HL-60 (cell line): ENCODE measurements around the gene PLEKHB2.

Experiments
- TF ChIP-seq, protein P1 (sequence below): IDR thresholded peaks from 2 replicates; pipeline ENCODE4 v1.6.1; 2012; ENCODE audit warnings: low read depth; ENCODE audit not compliant: insufficient replicate concordance
- TF ChIP-seq, protein P2 (sequence below): IDR thresholded peaks from one replicate; pipeline ENCODE4 v1.5.1; 2011; ENCODE audit warnings: low read length, control low read depth, inconsistent platforms; ENCODE audit not compliant: insufficient read depth

DNA sequence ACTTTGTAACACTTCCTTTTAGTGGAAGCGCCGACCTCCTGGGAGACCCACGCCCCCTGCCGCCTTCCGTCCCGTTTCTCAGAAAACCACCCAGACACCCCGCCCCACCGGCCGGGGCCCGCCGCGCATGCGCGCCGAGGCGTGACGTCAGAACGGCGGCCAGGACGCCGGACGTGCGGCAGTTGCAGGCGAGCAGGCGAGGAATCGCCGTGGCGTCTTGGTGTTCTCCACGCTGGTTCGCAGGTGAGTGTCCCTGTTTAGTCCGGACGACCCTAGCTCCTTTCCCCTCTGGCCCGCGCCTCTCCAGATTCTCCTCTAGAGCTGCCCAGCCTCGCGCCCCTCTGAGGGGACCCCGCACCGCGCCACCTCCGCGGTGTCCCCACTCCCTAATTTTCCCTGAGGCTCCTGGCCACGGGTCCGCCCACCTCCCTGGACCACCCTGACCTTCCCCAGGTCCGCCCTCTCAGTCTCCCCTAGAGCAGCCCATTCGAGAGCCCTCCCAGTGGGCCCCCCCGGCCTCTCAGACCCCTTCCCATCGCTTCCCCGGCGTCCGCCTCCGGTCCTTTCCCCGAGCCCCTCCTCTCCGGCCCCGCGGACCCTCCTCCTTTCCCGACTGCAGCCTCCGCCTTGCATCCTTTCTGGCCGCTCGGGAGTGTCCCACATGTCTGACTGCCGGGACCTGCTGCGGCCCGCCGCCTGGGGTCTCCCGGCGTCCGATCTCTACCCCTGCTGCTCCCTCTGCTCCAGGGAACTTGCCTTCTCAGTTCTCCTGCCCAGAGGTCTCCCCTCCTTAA, at the start of gene PLEKHB2:
- TF ChIP-seq, protein P1, sequence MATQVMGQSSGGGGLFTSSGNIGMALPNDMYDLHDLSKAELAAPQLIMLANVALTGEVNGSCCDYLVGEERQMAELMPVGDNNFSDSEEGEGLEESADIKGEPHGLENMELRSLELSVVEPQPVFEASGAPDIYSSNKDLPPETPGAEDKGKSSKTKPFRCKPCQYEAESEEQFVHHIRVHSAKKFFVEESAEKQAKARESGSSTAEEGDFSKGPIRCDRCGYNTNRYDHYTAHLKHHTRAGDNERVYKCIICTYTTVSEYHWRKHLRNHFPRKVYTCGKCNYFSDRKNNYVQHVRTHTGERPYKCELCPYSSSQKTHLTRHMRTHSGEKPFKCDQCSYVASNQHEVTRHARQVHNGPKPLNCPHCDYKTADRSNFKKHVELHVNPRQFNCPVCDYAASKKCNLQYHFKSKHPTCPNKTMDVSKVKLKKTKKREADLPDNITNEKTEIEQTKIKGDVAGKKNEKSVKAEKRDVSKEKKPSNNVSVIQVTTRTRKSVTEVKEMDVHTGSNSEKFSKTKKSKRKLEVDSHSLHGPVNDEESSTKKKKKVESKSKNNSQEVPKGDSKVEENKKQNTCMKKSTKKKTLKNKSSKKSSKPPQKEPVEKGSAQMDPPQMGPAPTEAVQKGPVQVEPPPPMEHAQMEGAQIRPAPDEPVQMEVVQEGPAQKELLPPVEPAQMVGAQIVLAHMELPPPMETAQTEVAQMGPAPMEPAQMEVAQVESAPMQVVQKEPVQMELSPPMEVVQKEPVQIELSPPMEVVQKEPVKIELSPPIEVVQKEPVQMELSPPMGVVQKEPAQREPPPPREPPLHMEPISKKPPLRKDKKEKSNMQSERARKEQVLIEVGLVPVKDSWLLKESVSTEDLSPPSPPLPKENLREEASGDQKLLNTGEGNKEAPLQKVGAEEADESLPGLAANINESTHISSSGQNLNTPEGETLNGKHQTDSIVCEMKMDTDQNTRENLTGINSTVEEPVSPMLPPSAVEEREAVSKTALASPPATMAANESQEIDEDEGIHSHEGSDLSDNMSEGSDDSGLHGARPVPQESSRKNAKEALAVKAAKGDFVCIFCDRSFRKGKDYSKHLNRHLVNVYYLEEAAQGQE = peak; percentile 30
- TF ChIP-seq, protein P2, sequence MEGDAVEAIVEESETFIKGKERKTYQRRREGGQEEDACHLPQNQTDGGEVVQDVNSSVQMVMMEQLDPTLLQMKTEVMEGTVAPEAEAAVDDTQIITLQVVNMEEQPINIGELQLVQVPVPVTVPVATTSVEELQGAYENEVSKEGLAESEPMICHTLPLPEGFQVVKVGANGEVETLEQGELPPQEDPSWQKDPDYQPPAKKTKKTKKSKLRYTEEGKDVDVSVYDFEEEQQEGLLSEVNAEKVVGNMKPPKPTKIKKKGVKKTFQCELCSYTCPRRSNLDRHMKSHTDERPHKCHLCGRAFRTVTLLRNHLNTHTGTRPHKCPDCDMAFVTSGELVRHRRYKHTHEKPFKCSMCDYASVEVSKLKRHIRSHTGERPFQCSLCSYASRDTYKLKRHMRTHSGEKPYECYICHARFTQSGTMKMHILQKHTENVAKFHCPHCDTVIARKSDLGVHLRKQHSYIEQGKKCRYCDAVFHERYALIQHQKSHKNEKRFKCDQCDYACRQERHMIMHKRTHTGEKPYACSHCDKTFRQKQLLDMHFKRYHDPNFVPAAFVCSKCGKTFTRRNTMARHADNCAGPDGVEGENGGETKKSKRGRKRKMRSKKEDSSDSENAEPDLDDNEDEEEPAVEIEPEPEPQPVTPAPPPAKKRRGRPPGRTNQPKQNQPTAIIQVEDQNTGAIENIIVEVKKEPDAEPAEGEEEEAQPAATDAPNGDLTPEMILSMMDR = no peak
